ENCODE results near the gene OPN4. TPM values are rescaled to one million over a fixed set of nuclear protein-coding genes. Genes with fewer than 3 reads are reported as not detected.
A peak's percentile ranks its signal among the peaks of the same experiment; 100 is the strongest.

OPN4 gene
- total and polyA plus RNA-seq, 2 of the 8 experiments (the other 6 are each of a cell fraction or from before 2014, with no cell fraction given): not detected

DNA sequence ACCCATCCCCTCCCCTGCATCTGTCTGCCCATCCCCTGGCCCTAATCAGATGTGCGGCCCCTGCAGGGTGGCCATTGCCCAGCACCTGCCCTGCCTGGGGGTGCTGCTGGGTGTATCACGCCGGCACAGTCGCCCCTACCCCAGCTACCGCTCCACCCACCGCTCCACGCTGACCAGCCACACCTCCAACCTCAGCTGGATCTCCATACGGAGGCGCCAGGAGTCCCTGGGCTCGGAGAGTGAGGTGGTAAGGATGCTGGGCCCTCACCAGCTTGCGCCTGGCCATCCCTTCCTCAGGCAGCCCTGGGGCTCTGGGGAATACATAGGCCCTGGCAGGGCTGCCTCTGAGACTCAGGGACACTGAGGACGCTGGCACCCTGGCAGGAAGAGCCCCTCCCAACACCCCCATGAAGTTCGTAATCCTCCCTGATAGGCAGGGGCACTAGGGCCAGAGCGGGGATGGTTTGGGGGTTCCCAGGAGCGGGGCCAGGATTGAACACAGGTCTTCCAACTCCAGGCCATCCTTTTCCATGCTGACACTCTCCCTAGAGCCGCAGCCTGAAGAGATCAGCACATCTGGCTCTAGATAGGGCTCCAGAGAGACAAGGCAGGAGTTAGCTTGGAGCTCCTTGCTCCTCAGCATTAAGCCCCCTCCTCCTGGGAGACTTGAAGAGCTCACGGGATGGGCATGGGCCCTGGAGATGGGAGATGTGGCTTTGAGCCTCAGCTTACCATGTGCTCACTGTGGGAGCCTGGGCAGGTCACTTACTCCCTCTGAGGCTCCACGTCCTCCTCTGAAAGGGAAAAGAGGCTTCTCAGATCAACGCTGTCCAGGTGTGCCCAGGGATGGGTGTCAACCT lies 8.1 kb downstream of the OPN4 start:
- ChIA-PET CTCF (ENCODE audit: partially characterized antibody) (interaction anchor here (0.8 to 13.4 kb wide), 18 partner anchors 8 to 304 kb away, joined by 3 to 105 read pairs (median 4); partner anchors contain the start of gene OPN4), POLR2A (ENCODE audit: partially characterized antibody) (interaction anchor here (2.2 kb wide), 1 partner anchor 22 kb away, joined by 5 read pairs; no protein-coding TSS in a partner anchor)
- peaks cover 0 to 5% (median 0%) of the 10 kb centered on the region in 4 experiments; a peak in 2 of 7 replicates for H3K4me1 ChIP-seq (replicated peaks in 1 of 4; ENCODE audit: control insufficient read depth in 3 of 4, insufficient read depth in 4 of 4, low read length in 3 of 4)
- H2BK20ac ChIP-seq (ENCODE audit: low read length): 0 out of 2 replicates have a peak overlapping the region, but pooled peaks have one; percentile 48
- H4K91ac ChIP-seq (replicated peaks; ENCODE audit: insufficient read length, low read length): no peak overlapping the region
- H2BK5ac ChIP-seq (ENCODE audit: low read depth, low read length): no peak overlapping the region
- no peak overlapping the region for H2AK5ac ChIP-seq (ENCODE audit: low read depth, low read length)
- no peaks in the 10 kb centered on the region for H4K20me1 ChIP-seq (replicated peaks in 1 of 2; ENCODE audit: control insufficient read depth in 1 of 2, insufficient read depth in 2 of 2, low read length in 2 of 2)
- TF ChIP-seq KDM5A (IDR thresholded peaks at IDR 0.05; ENCODE audit: low read length) (no peak), SIRT6 (IDR thresholded peaks at IDR 0.05; ENCODE audit: low read length) (no peak), TAF7 (optimal IDR thresholded peaks at IDR 0.05; ENCODE audit: borderline replicate concordance, low read depth, low read length) (no peak), CBX8 (IDR thresholded peaks at IDR 0.05; ENCODE audit: borderline replicate concordance, low read depth, low read length) (no peak), HDAC6 (IDR thresholded peaks at IDR 0.05; ENCODE audit: low read depth, low read length) (no peak), SP4 (IDR thresholded peaks at IDR 0.05; ENCODE audit: low read length) (no peak), SUZ12 (IDR thresholded peaks at IDR 0.05; ENCODE audit: low read length) (no peak)
- H3K79me1 ChIP-seq (ENCODE audit: low read depth, low read length): no peaks in the 10 kb centered on the region
- H3K18ac ChIP-seq (ENCODE audit: extremely low read depth, low read length): no peak overlapping the region
- DNase-seq (ENCODE audit: low read depth in 1 of 2, low spot score in 2 of 2) (no peak), FAIRE-seq (no peak)
- H4K5ac ChIP-seq (ENCODE audit: insufficient read length, low read depth, low read length): no peak overlapping the region
- no peak overlapping the region for H2BK12ac ChIP-seq (ENCODE audit: low read depth, low read length)
- H2BK120ac ChIP-seq (replicated peaks; ENCODE audit: low read depth, low read length): no peak overlapping the region
- no peak overlapping the region for H3K23ac ChIP-seq (ENCODE audit: insufficient read length)
- H3K4me3 ChIP-seq (ENCODE audit: extremely low read depth in 1 of 4, insufficient read depth in 2 of 4, low read depth in 3 of 4, low read length in 4 of 4): no peak overlapping the region
- H3K23me2 ChIP-seq (ENCODE audit: low read depth, low read length): no peaks in the 10 kb centered on the region
- H3K27ac ChIP-seq (ENCODE audit: low read depth, low read length): no peak overlapping the region
- H3K27me3 ChIP-seq (replicated peaks in 1 of 4; ENCODE audit: control insufficient read depth in 3 of 4, extremely low read depth in 1 of 4, insufficient read depth in 3 of 4, low read length in 3 of 4): no peaks in the 10 kb centered on the region
- no peak overlapping the region for H3K14ac ChIP-seq (ENCODE audit: insufficient read length)
- H3K56ac ChIP-seq (replicated peaks; ENCODE audit: insufficient read length, low read depth, low read length): no peak overlapping the region
- no peaks in the 10 kb centered on the region for H3K79me2 ChIP-seq (ENCODE audit: control insufficient read depth in 1 of 2, insufficient read depth in 2 of 2, low read length in 2 of 2)
- WGBS, 2 experiments (ENCODE audit: extremely low coverage in 1 of 2, insufficient coverage in 1 of 2, insufficient read length in 1 of 2, insufficient replicate concordance in 2 of 2, low coverage in 1 of 2, low lambda C conversion rate in 2 of 2, missing lambda C conversion rate in 1 of 2): 80% methylated on average over 15 of the region's 19 CpGs; no CpG with 5 or more reads in 1 of the 2 experiments
- no peak overlapping the region for H2AFZ ChIP-seq (ENCODE audit: low read length)
- no peak overlapping the region for H3K4me2 ChIP-seq (ENCODE audit: insufficient read depth in 1 of 2, low read depth in 2 of 2, low read length in 2 of 2)
- peak overlapping the region; percentile 79; the same call in 1 of the 2 replicates for H4K8ac ChIP-seq (ENCODE audit: extremely low read depth, insufficient read depth, low read length)
- H2BK15ac ChIP-seq (ENCODE audit: low read length): no peak overlapping the region
- H3K9ac ChIP-seq (replicated peaks in 1 of 4; ENCODE audit: extremely low read depth in 1 of 4, low read depth in 3 of 4, low read length in 3 of 4): no peak overlapping the region
- H3K36me3 ChIP-seq (ENCODE audit: control insufficient read depth in 2 of 4, insufficient read depth in 4 of 4, low read length in 3 of 4): no peaks in the 10 kb centered on the region
- no peaks in the 10 kb centered on the region for H3K9me3 ChIP-seq (ENCODE audit: insufficient read depth in 2 of 2, low read depth in 1 of 2, low read length in 1 of 2)
- H3K4ac ChIP-seq (replicated peaks; ENCODE audit: insufficient read length, low read depth, low read length): no peak overlapping the region

Measured in H1 (cell line).